ENCODE data around the gene COMTD1. TPM values are rescaled to one million over a fixed set of nuclear protein-coding genes. Genes with fewer than 3 reads are reported as not detected.

Gene COMTD1
- total and polyA plus RNA-seq, 2 of the 8 experiments (the other 6 are each of a cell fraction or from before 2014, with no cell fraction given) = 31.9 to 42.4 TPM

DNA sequence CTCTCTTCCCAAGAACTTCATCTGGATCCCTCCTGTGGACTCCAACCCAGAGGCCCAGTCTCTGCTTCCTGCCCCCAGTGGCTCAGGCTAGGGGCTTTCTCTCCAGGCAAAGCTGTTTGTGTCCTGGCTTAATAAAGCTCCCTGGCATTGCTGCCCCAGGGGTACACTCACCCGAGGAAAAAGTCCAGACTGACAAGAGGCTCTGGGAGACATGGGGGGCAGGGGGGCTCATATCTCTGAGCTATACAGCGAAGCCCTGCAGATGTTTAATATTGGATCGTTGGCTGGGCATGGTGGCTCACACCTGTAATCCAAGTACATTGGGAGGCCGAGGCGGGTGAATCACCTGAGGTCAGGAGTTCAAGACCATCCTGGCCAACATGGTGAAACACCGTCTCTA lies 10.7 kb upstream of the COMTD1 start:
- Histone ChIP-seq H3K9me3 (ENCODE audit: insufficient read depth in 2 of 2, low read depth in 1 of 2, low read length in 1 of 2) (no peaks in the 10 kb centered on the region), H3K23me2 (ENCODE audit: low read depth, low read length) (no peaks in the 10 kb centered on the region), H3K4me1 (replicated peaks in 1 of 4; ENCODE audit: control insufficient read depth in 3 of 4, insufficient read depth in 4 of 4, low read length in 3 of 4) (peaks cover 0 to 6% (median 4%) of the 10 kb centered on the region in 4 experiments; a peak in 4 of 7 replicates), H3K4me3 (ENCODE audit: extremely low read depth in 1 of 4, insufficient read depth in 2 of 4, low read depth in 3 of 4, low read length in 4 of 4) (no peak overlapping the region), H4K91ac (replicated peaks; ENCODE audit: insufficient read length, low read length) (no peak overlapping the region), H2BK20ac (ENCODE audit: low read length) (no peak overlapping the region), H3K36me3 (ENCODE audit: control insufficient read depth in 2 of 4, insufficient read depth in 4 of 4, low read length in 3 of 4) (no peaks in the 10 kb centered on the region), H3K27ac (ENCODE audit: low read depth, low read length) (no peak overlapping the region), H3K27me3 (replicated peaks in 1 of 4; ENCODE audit: control insufficient read depth in 3 of 4, extremely low read depth in 1 of 4, insufficient read depth in 3 of 4, low read length in 3 of 4) (0 out of 7 replicates have a peak, but pooled peaks cover 0 to 2% (median 0%) of the 10 kb centered on the region in 4 experiments), H3K79me2 (ENCODE audit: control insufficient read depth in 1 of 2, insufficient read depth in 2 of 2, low read length in 2 of 2) (no peaks in the 10 kb centered on the region), H3K18ac (ENCODE audit: extremely low read depth, low read length) (no peak overlapping the region), H3K14ac (ENCODE audit: insufficient read length) (no peak overlapping the region), H2AFZ (ENCODE audit: low read length) (no peak overlapping the region), H2AK5ac (ENCODE audit: low read depth, low read length) (no peak overlapping the region), H4K8ac (ENCODE audit: extremely low read depth, insufficient read depth, low read length) (no peak overlapping the region), H2BK5ac (ENCODE audit: low read depth, low read length) (no peak overlapping the region), H4K20me1 (replicated peaks in 1 of 2; ENCODE audit: control insufficient read depth in 1 of 2, insufficient read depth in 2 of 2, low read length in 2 of 2) (no peaks in the 10 kb centered on the region), H3K4ac (replicated peaks; ENCODE audit: insufficient read length, low read depth, low read length) (no peak overlapping the region), H3K9ac (replicated peaks in 1 of 4; ENCODE audit: extremely low read depth in 1 of 4, low read depth in 3 of 4, low read length in 3 of 4) (no peak overlapping the region), H3K4me2 (ENCODE audit: insufficient read depth in 1 of 2, low read depth in 2 of 2, low read length in 2 of 2) (no peak overlapping the region), H3K79me1 (ENCODE audit: low read depth, low read length) (no peaks in the 10 kb centered on the region), H2BK120ac (replicated peaks; ENCODE audit: low read depth, low read length) (no peak overlapping the region), H3K23ac (ENCODE audit: insufficient read length) (no peak overlapping the region), H2BK12ac (ENCODE audit: low read depth, low read length) (no peak overlapping the region), H3K56ac (replicated peaks; ENCODE audit: insufficient read length, low read depth, low read length) (no peak overlapping the region), H4K5ac (ENCODE audit: insufficient read length, low read depth, low read length) (no peak overlapping the region), H2BK15ac (ENCODE audit: low read length) (no peak overlapping the region)
- no peak for TF ChIP-seq JUND (IDR thresholded peaks at IDR 0.05; ENCODE audit: low read length)
- no peak for TF ChIP-seq KDM5A (IDR thresholded peaks at IDR 0.05; ENCODE audit: low read length)
- ChIA-PET POLR2A (ENCODE audit: partially characterized antibody) (interaction anchor here (0.9 kb wide), 1 partner anchor 12 kb away, joined by 3 read pairs; no protein-coding TSS in a partner anchor), CTCF (ENCODE audit: partially characterized antibody) (interaction anchor here (0.6 to 4.2 kb wide), 3 partner anchors 10 to 992 kb away, joined by 3 to 29 read pairs (median 3); partner anchors contain the start of gene COMTD1)
- DNase-seq (ENCODE audit: low read depth in 1 of 2, low spot score in 2 of 2) = no peak
- 95% methylated on average over 6 of the region's 6 CpGs; no CpG with 5 or more reads in 1 of the 2 experiments for WGBS, 2 experiments (ENCODE audit: extremely low coverage in 1 of 2, insufficient coverage in 1 of 2, insufficient read length in 1 of 2, insufficient replicate concordance in 2 of 2, low coverage in 1 of 2, low lambda C conversion rate in 2 of 2, missing lambda C conversion rate in 1 of 2)
- FAIRE-seq = no peak
